GM21737 (cell line): ENCODE data around the gene NRN1.
"Not testable (repeated sequence)": the region's sequence is repeated elsewhere in the genome, so short reads cannot be mapped to it uniquely, and the experiment has no call there.

Experiments used
- ATAC-seq: cut with Tn5 transposase; IDR thresholded peaks from one replicate; pipeline ENCODE4 v1.9.1; 2021; ENCODE audit warnings: mild to moderate bottlenecking, moderate library complexity; ENCODE audit not compliant: unreplicated experiment

NRN1 gene

GRCh38 chr6:6006428-6007365, at the start of gene NRN1:
Gene NRN1 (minus strand): TSS chr6:6006925. CDS start chr6:6006749, 176 bp downstream.
- no peak for ATAC-seq

- no peak for ATAC-seq
These were observed 45.5 kb upstream of the NRN1 start for GRCh38 chr6:6052216-6052615.

- ATAC-seq: no peak
These were observed 40.0 kb upstream of the NRN1 start for GRCh38 chr6:6046716-6047115.

- ATAC-seq: no peak
These were observed 33.3 kb upstream of the NRN1 start for GRCh38 chr6:6039946-6040509.

- ATAC-seq: no peak
These were observed 30.5 kb upstream of the NRN1 start for GRCh38 chr6:6037179-6037578.

- no peak for ATAC-seq
These were observed 27.1 kb upstream of the NRN1 start for GRCh38 chr6:6033858-6034257.

GRCh38 chr6:6026513-6027205, 19.9 kb upstream of the NRN1 start:
- ATAC-seq: no peak

GRCh38 chr6:6025736-6026135, 19.0 kb upstream of the NRN1 start:
- no peak for ATAC-seq

GRCh38 chr6:6024220-6024619, 17.5 kb upstream of the NRN1 start:
- ATAC-seq: no peak

GRCh38 chr6:6022841-6023240, 16.1 kb upstream of the NRN1 start:
- ATAC-seq: not testable (repeated sequence)

GRCh38 chr6:6008648-6009421, 2.1 kb upstream of the NRN1 start:
- peak; percentile 75 for ATAC-seq

GRCh38 chr6:6008089-6008647, 1.4 kb upstream of the NRN1 start:
- ATAC-seq: peak; percentile 7

GRCh38 chr6:6007366-6008088, 802 bp upstream of the NRN1 start:
- no peak for ATAC-seq

GRCh38 chr6:6006006-6006427, 708 bp downstream of the NRN1 start:
- no peak for ATAC-seq

- ATAC-seq: no peak
These were observed 1.4 kb downstream of the NRN1 start for GRCh38 chr6:6005051-6006005.

- ATAC-seq: no peak
These were observed 2.2 kb downstream of the NRN1 start for GRCh38 chr6:6004390-6004995.

- ATAC-seq: no peak
These were observed 2.9 kb downstream of the NRN1 start for GRCh38 chr6:6003621-6004366.
